Measurements from ENCODE around the gene FBXO33.

FBXO33 gene

GRCh38 chr14:39441805-39442204 lies 9.6 kb upstream of the FBXO33 start:
- TF ChIP-seq GATA3 (IDR thresholded peaks at IDR 0.05; ENCODE audit: low read depth, low read length), result no peak
- no peak for TF ChIP-seq GATA2 (IDR thresholded peaks at IDR 0.05; ENCODE audit: low read depth, low read length)

DNA sequence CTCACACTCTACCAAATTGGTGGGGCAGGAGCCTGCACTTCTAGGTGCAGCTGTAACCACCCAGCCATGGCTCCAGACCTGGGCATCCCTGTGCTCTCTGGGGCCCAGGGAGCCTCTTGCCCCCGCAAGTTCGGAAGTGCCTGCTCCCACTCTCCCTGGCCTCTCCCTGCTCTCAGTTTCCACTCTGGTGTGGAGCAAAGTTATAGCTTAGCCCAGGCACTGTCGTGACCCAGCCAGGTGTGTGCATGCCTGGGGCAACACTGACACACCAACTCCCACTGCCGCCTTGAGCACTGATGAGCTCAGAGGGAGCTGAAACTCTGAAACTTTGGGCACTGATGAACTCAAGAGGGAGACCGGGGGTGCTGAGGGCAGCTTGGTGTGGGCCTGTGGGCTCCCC lies 8.7 kb upstream of the FBXO33 start:
- no peak for TF ChIP-seq GATA3 (IDR thresholded peaks at IDR 0.05; ENCODE audit: low read depth, low read length)
- TF ChIP-seq GATA2 (IDR thresholded peaks at IDR 0.05; ENCODE audit: low read depth, low read length), result no peak

GRCh38 chr14:39435241-39435640 lies 3.0 kb upstream of the FBXO33 start:
- TF ChIP-seq GATA2 (IDR thresholded peaks at IDR 0.05; ENCODE audit: low read depth, low read length), result no peak
- no peak for TF ChIP-seq GATA3 (IDR thresholded peaks at IDR 0.05; ENCODE audit: low read depth, low read length)

- TF ChIP-seq GATA2 (IDR thresholded peaks at IDR 0.05; ENCODE audit: low read depth, low read length) (no peak), GATA3 (IDR thresholded peaks at IDR 0.05; ENCODE audit: low read depth, low read length) (no peak)
These were observed 2.2 kb upstream of the FBXO33 start for GRCh38 chr14:39434401-39434800.

DNA sequence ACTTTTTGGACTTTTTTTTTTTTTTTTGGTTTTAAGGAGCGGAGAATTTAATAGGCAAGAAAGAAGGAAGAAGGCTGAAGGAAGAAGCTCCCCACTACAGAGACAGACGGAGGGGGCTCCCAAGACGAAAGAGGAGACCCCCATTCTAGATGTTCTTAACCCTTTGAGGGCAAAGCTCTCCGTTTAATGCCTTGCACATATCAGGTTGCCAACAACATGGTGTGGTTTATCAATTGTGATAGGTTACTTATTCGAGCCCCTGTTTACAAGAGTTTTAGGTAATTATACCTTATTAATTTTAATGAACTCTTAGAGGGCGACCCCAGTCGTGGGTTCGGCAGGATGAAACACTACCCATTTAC lies 1.2 kb upstream of the FBXO33 start:
- TF ChIP-seq GATA2 (IDR thresholded peaks at IDR 0.05; ENCODE audit: low read depth, low read length) (no peak), GATA3 (IDR thresholded peaks at IDR 0.05; ENCODE audit: low read depth, low read length) (no peak)

DNA sequence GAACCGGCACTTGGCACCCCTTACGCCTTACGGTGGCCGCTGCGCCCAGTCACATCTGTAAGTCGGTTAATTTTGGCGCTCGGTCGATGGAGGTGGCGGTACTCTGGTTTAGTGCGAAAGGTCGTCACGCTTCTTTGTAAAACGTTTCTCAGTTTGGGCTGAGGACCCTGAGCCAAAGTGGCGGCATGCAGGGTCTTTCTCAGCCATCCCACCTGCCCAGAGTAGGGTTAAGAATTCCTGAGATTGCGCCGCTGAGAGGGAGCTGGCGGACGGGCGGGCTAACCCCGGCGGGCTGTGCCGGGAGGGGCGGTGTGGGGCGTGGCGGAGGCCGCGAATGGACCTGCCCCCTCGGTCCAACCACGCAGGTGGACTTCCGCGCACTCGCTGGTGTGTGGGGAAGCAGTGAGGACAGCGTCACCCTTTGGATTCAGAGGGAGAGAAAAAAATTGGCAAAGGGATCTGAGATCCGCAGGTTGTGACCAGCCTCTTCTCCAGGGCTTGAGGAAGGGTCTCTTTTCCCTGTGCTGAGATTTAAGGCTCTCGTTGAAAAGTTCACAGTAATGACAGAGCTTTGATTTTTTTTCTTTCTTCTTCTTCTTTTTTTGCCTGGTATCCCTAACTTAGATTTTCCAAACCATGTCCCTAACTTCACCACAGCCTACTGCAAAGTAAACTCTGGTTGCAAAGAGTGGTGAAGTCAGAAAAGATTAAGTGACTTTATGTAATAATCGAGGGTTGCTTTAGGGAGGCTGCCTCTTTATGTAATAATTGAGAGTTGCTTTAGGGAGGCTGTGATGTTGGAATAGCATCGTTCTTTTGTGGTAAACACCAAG lies 602 bp upstream of the FBXO33 start:
- TF ChIP-seq GATA2 (IDR thresholded peaks at IDR 0.05; ENCODE audit: low read depth, low read length) (no peak), GATA3 (IDR thresholded peaks at IDR 0.05; ENCODE audit: low read depth, low read length) (no peak)

DNA sequence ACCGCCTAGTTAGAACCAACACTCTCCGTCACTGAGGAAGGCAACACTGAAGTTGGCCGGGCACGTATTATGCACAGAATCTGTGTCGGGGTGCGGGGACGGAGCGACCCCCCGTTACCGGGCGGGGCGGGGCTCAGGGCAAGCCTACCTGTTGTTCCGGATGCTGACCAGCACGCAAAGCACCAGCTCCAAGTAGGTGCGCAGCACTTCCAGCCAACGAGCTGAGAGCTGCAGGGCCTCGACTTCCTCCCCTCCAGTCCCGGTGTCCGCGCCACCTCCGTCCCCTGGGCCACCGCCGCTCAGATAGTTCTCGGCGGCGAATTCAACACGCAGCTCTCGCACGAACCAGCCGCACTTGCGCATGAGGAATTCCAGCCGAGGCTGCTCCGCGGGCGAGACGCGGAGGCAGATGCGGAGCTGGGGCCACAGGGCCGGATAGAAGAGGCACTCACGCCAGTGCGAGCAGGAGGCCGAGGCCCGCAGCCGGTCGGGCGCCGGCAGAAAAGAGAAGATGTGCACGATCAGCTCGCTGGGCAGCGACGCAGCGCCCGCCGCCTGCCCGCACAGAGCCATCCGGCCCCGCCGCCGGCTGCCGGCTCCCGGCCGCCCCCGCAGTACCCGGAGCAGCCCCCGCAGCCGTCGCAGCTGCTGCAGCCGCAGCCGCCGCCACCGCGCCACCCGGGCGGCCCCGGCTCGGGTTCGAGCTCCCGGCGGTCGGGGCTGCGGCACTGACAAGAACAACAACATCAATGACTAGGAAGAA lies 636 bp downstream of the FBXO33 start:
- TF ChIP-seq GATA3 (IDR thresholded peaks at IDR 0.05; ENCODE audit: low read depth, low read length), result no peak
- TF ChIP-seq GATA2 (IDR thresholded peaks at IDR 0.05; ENCODE audit: low read depth, low read length), result no peak

DNA sequence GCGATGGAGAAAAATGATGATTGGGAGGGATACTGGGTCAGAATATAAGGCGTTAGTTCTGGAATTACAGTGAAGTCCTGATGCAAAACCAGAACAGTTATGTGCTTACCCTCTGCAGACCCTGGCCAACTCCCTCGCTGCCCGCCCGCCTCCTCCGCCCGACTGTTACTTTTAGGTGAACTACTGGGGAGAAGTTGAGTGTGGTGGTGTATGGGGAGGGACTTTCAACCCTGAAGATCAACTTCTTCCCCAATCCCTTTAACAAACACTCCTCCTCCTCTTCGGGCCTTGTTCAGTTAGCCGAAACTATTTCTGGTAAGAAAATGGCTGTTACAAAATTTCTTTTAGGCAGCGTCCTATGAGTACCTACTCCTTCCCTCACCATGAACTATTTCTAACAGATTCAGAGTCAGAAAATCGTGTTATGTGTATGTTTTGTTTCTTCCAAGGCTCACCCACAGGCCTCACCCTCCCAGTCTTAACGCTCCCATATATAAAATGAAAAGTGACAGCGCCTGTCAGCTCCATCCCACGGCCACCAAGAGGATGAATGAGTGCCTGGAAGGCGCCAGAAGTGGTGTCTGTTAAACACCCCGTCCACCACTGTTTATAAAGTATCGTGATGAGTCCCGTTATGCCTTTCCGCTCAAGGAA lies 1.3 kb downstream of the FBXO33 start:
- TF ChIP-seq GATA3 (IDR thresholded peaks at IDR 0.05; ENCODE audit: low read depth, low read length) (no peak), GATA2 (IDR thresholded peaks at IDR 0.05; ENCODE audit: low read depth, low read length) (no peak)

GRCh38 chr14:39428118-39428517 lies 4.1 kb downstream of the FBXO33 start:
- TF ChIP-seq GATA3 (IDR thresholded peaks at IDR 0.05; ENCODE audit: low read depth, low read length) (no peak), GATA2 (IDR thresholded peaks at IDR 0.05; ENCODE audit: low read depth, low read length) (no peak)

- TF ChIP-seq GATA3 (IDR thresholded peaks at IDR 0.05; ENCODE audit: low read depth, low read length) (no peak), GATA2 (IDR thresholded peaks at IDR 0.05; ENCODE audit: low read depth, low read length) (no peak)
These were observed 5.6 kb downstream of the FBXO33 start for GRCh38 chr14:39426605-39427004.

DNA sequence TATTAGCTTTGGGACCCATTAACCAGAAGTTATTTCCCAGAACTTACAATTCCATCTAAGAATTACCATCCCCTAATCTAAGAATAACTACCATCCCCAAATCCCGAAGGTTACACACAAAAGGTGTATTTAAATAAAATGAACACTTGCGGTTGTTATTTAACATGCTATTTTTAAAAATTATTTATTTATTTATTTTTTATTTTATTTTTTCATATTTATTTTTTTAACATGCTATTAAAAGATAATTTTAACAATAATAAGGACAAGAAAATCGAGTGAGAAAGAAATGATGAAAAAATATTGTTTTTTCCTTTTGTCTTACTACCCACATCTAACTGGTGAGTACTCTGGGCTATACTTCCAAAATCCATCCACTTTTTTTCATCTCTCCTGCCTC lies 6.3 kb downstream of the FBXO33 start:
- TF ChIP-seq GATA3 (IDR thresholded peaks at IDR 0.05; ENCODE audit: low read depth, low read length) (no peak), GATA2 (IDR thresholded peaks at IDR 0.05; ENCODE audit: low read depth, low read length) (no peak)

GRCh38 chr14:39423793-39424192 lies 8.4 kb downstream of the FBXO33 start:
- TF ChIP-seq GATA3 (IDR thresholded peaks at IDR 0.05; ENCODE audit: low read depth, low read length) (no peak), GATA2 (IDR thresholded peaks at IDR 0.05; ENCODE audit: low read depth, low read length) (no peak)

- TF ChIP-seq GATA2 (IDR thresholded peaks at IDR 0.05; ENCODE audit: low read depth, low read length) (no peak), GATA3 (IDR thresholded peaks at IDR 0.05; ENCODE audit: low read depth, low read length) (no peak)
These were observed 10.0 kb downstream of the FBXO33 start for GRCh38 chr14:39422243-39422642.

DNA sequence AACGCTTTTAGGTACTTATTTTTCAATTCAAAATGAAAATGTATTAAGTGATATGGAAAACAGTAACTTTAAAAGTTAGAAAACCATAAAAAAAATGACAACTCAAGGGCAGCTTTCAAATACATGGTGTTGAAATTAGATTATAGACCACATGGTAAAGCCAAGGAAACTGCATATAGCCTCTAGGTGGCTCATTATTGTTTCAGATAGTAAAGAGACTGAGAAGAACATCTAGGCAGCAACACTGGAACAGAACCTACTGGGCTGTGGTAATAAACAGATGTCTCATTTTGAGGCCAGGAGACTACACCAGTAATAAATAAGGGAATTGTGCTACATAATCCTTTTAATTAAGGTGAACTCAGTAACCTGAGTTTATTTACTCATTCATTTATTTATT lies 13.0 kb downstream of the FBXO33 start:
- TF ChIP-seq GATA3 (IDR thresholded peaks at IDR 0.05; ENCODE audit: low read depth, low read length) (no peak), GATA2 (IDR thresholded peaks at IDR 0.05; ENCODE audit: low read depth, low read length) (no peak)

All from SH-SY5Y (cell line).